ENCODE measurements around the gene PAGE4.

Gene PAGE4

GRCh38 chrX:49799828-49800227 is 29.3 kb upstream of the PAGE4 start:
- no peak overlapping the region for H3K18ac ChIP-seq (ENCODE audit: low read length)
- no peak overlapping the region for H3K23ac ChIP-seq (ENCODE audit: low read length)
- no peak overlapping the region for H3K4ac ChIP-seq (ENCODE audit: low read depth, low read length)
- H3K14ac ChIP-seq (ENCODE audit: low read length): no peak overlapping the region
- H3K4me1 ChIP-seq (ENCODE audit: control insufficient read depth in 1 of 2, insufficient read depth in 2 of 2, low read length in 2 of 2): no peaks in the 10 kb centered on the region
- no peak overlapping the region for H3K4me3 ChIP-seq (ENCODE audit: low read depth, low read length)
- WGBS (ENCODE audit: extremely low coverage, insufficient coverage, insufficient read length): no CpG with 5 or more reads among the region's 1 CpG
- H3K9ac ChIP-seq (ENCODE audit: low read length): no peak overlapping the region
- H3K36me3 ChIP-seq (ENCODE audit: control insufficient read depth in 1 of 2, insufficient read depth in 2 of 2, low read length in 2 of 2): no peaks in the 10 kb centered on the region
- no peaks in the 10 kb centered on the region for H3K9me3 ChIP-seq (ENCODE audit: insufficient read depth, low read depth, low read length)
- H4K8ac ChIP-seq (ENCODE audit: low read depth, low read length): no peak overlapping the region
- no peaks in the 10 kb centered on the region for H3K79me2 ChIP-seq (ENCODE audit: control insufficient read depth, insufficient read depth, low read length, poor library complexity)
- H2BK120ac ChIP-seq (ENCODE audit: insufficient read depth, low read length, poor library complexity): no peak overlapping the region
- H4K12ac ChIP-seq (ENCODE audit: low read depth, low read length): no peak overlapping the region
- H2AK5ac ChIP-seq (ENCODE audit: low read length): no peak overlapping the region
- no peak overlapping the region for H3K27ac ChIP-seq (ENCODE audit: low read depth, low read length)
- H3K4me2 ChIP-seq (ENCODE audit: low read length): no peak overlapping the region
- DNase-seq: no peak
- H3K79me1 ChIP-seq (ENCODE audit: low read length): no peaks in the 10 kb centered on the region
- no peak overlapping the region for H4K91ac ChIP-seq (ENCODE audit: low read depth, low read length)
- H2BK12ac ChIP-seq (ENCODE audit: low read length): no peak overlapping the region
- H2BK5ac ChIP-seq (ENCODE audit: low read depth, low read length, poor library complexity): no peak overlapping the region
- no peak overlapping the region for H2AFZ ChIP-seq (ENCODE audit: insufficient read depth, low read length, poor library complexity)
- no peaks in the 10 kb centered on the region for H3K27me3 ChIP-seq (ENCODE audit: insufficient read depth, low read length)

DNA sequence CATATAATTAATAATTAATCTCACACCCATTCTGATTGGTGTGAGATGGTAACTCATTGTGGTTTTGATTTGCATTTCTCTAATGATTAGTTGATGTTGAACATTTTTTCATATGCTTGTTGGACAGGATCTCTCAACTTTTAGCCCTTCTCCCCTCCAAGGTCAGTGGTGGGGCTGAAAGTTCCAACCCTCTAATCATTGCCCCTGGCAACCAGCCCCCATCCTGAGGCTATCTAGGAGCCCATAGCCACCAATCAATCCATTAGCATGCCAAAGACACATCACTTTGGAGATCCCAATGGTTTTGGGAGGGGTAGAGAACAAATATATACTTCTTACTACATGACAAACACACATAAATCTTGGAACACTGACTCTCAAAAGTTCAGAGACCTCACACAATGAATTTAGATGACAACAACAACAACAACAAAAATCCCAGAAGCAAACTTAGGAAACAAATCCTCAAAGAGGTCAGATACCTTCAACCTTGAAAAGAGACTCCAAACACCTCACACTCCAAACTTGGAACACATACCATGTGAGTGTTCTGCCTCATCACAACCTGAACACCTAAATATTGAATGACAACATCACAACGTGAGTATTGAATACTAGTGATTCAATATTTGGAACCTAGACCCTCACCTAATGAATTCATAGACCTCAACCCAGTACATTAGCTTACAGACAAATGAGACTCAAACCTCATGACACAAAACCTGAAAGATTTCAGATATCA is 19.0 kb upstream of the PAGE4 start:
- H3K18ac ChIP-seq (ENCODE audit: low read length): no peak overlapping the region
- no CpG with 5 or more reads among the region's 1 CpG for WGBS (ENCODE audit: extremely low coverage, insufficient coverage, insufficient read length)
- H3K79me1 ChIP-seq (ENCODE audit: low read length): no peaks in the 10 kb centered on the region
- H3K23ac ChIP-seq (ENCODE audit: low read length): no peak overlapping the region
- no peak overlapping the region for H2BK12ac ChIP-seq (ENCODE audit: low read length)
- no peak overlapping the region for H2AFZ ChIP-seq (ENCODE audit: insufficient read depth, low read length, poor library complexity)
- H3K27ac ChIP-seq (ENCODE audit: low read depth, low read length): no peak overlapping the region
- H3K4ac ChIP-seq (ENCODE audit: low read depth, low read length): no peak overlapping the region
- H3K36me3 ChIP-seq (ENCODE audit: control insufficient read depth in 1 of 2, insufficient read depth in 2 of 2, low read length in 2 of 2): no peaks in the 10 kb centered on the region
- no peak overlapping the region for H3K4me2 ChIP-seq (ENCODE audit: low read length)
- no peak overlapping the region for H2AK5ac ChIP-seq (ENCODE audit: low read length)
- H2BK120ac ChIP-seq (ENCODE audit: insufficient read depth, low read length, poor library complexity): no peak overlapping the region
- no peak for DNase-seq
- H4K91ac ChIP-seq (ENCODE audit: low read depth, low read length): no peak overlapping the region
- H3K9me3 ChIP-seq (ENCODE audit: insufficient read depth, low read depth, low read length): no peaks in the 10 kb centered on the region
- no peaks in the 10 kb centered on the region for H3K27me3 ChIP-seq (ENCODE audit: insufficient read depth, low read length)
- no peaks in the 10 kb centered on the region for H3K4me1 ChIP-seq (ENCODE audit: control insufficient read depth in 1 of 2, insufficient read depth in 2 of 2, low read length in 2 of 2)
- no peak overlapping the region for H4K12ac ChIP-seq (ENCODE audit: low read depth, low read length)
- H3K4me3 ChIP-seq (ENCODE audit: low read depth, low read length): no peak overlapping the region
- H4K8ac ChIP-seq (ENCODE audit: low read depth, low read length): no peak overlapping the region
- H3K9ac ChIP-seq (ENCODE audit: low read length): no peak overlapping the region
- no peak overlapping the region for H3K14ac ChIP-seq (ENCODE audit: low read length)
- H3K79me2 ChIP-seq (ENCODE audit: control insufficient read depth, insufficient read depth, low read length, poor library complexity): no peaks in the 10 kb centered on the region
- no peak overlapping the region for H2BK5ac ChIP-seq (ENCODE audit: low read depth, low read length, poor library complexity)

- no peak overlapping the region for H3K4ac ChIP-seq (ENCODE audit: low read depth, low read length)
- no CpG with 5 or more reads among the region's 4 CpGs for whole genome bisulfite sequencing (ENCODE audit: extremely low coverage, insufficient coverage, insufficient read length)
- no peak overlapping the region for H3K4me3 ChIP-seq (ENCODE audit: low read depth, low read length)
- H4K91ac ChIP-seq (ENCODE audit: low read depth, low read length): no peak overlapping the region
- no peak overlapping the region for H2BK120ac ChIP-seq (ENCODE audit: insufficient read depth, low read length, poor library complexity)
- no peak overlapping the region for H2BK12ac ChIP-seq (ENCODE audit: low read length)
- no peaks in the 10 kb centered on the region for H3K79me2 ChIP-seq (ENCODE audit: control insufficient read depth, insufficient read depth, low read length, poor library complexity)
- H3K27ac ChIP-seq (ENCODE audit: low read depth, low read length): no peak overlapping the region
- H3K4me1 ChIP-seq (ENCODE audit: control insufficient read depth in 1 of 2, insufficient read depth in 2 of 2, low read length in 2 of 2): no peaks in the 10 kb centered on the region
- no peaks in the 10 kb centered on the region for H3K79me1 ChIP-seq (ENCODE audit: low read length)
- H2AK5ac ChIP-seq (ENCODE audit: low read length): no peak overlapping the region
- H3K9me3 ChIP-seq (ENCODE audit: insufficient read depth, low read depth, low read length): no peaks in the 10 kb centered on the region
- no peak overlapping the region for H3K23ac ChIP-seq (ENCODE audit: low read length)
- H3K4me2 ChIP-seq (ENCODE audit: low read length): no peak overlapping the region
- H2BK5ac ChIP-seq (ENCODE audit: low read depth, low read length, poor library complexity): no peak overlapping the region
- H3K9ac ChIP-seq (ENCODE audit: low read length): no peak overlapping the region
- H3K36me3 ChIP-seq (ENCODE audit: control insufficient read depth in 1 of 2, insufficient read depth in 2 of 2, low read length in 2 of 2): no peaks in the 10 kb centered on the region
- no peak overlapping the region for H3K18ac ChIP-seq (ENCODE audit: low read length)
- no peak overlapping the region for H4K12ac ChIP-seq (ENCODE audit: low read depth, low read length)
- no peak overlapping the region for H3K14ac ChIP-seq (ENCODE audit: low read length)
- no peak overlapping the region for H4K8ac ChIP-seq (ENCODE audit: low read depth, low read length)
- peak in 1 of 2 donors; percentile 6 for DNase-seq
- H2AFZ ChIP-seq (ENCODE audit: insufficient read depth, low read length, poor library complexity): no peak overlapping the region
- H3K27me3 ChIP-seq (ENCODE audit: insufficient read depth, low read length): no peaks in the 10 kb centered on the region
These were observed 16.9 kb upstream of the PAGE4 start for GRCh38 chrX:49812177-49812576.

- H2AFZ ChIP-seq (ENCODE audit: insufficient read depth, low read length, poor library complexity): no peak overlapping the region
- no peak overlapping the region for H3K27ac ChIP-seq (ENCODE audit: low read depth, low read length)
- H3K4me2 ChIP-seq (ENCODE audit: low read length): no peak overlapping the region
- H3K79me2 ChIP-seq (ENCODE audit: control insufficient read depth, insufficient read depth, low read length, poor library complexity): no peaks in the 10 kb centered on the region
- H3K79me1 ChIP-seq (ENCODE audit: low read length): no peaks in the 10 kb centered on the region
- no peak overlapping the region for H4K8ac ChIP-seq (ENCODE audit: low read depth, low read length)
- H3K4me3 ChIP-seq (ENCODE audit: low read depth, low read length): no peak overlapping the region
- no peak overlapping the region for H2BK5ac ChIP-seq (ENCODE audit: low read depth, low read length, poor library complexity)
- no peak overlapping the region for H3K14ac ChIP-seq (ENCODE audit: low read length)
- H3K4me1 ChIP-seq (ENCODE audit: control insufficient read depth in 1 of 2, insufficient read depth in 2 of 2, low read length in 2 of 2): no peaks in the 10 kb centered on the region
- H2BK12ac ChIP-seq (ENCODE audit: low read length): no peak overlapping the region
- no peaks in the 10 kb centered on the region for H3K9me3 ChIP-seq (ENCODE audit: insufficient read depth, low read depth, low read length)
- H3K27me3 ChIP-seq (ENCODE audit: insufficient read depth, low read length): no peaks in the 10 kb centered on the region
- no peak overlapping the region for H2AK5ac ChIP-seq (ENCODE audit: low read length)
- H3K23ac ChIP-seq (ENCODE audit: low read length): no peak overlapping the region
- no peak for DNase-seq
- H2BK120ac ChIP-seq (ENCODE audit: insufficient read depth, low read length, poor library complexity): no peak overlapping the region
- no peak overlapping the region for H3K18ac ChIP-seq (ENCODE audit: low read length)
- no peak overlapping the region for H4K12ac ChIP-seq (ENCODE audit: low read depth, low read length)
- H3K9ac ChIP-seq (ENCODE audit: low read length): no peak overlapping the region
- no peak overlapping the region for H4K91ac ChIP-seq (ENCODE audit: low read depth, low read length)
- H3K36me3 ChIP-seq (ENCODE audit: control insufficient read depth in 1 of 2, insufficient read depth in 2 of 2, low read length in 2 of 2): no peaks in the 10 kb centered on the region
- no peak overlapping the region for H3K4ac ChIP-seq (ENCODE audit: low read depth, low read length)
- no CpG with 5 or more reads among the region's 4 CpGs for WGBS (ENCODE audit: extremely low coverage, insufficient coverage, insufficient read length)
These were observed 12.7 kb upstream of the PAGE4 start for GRCh38 chrX:49816435-49816834.
